Neural cell (in vitro differentiated cells): Measurements from ENCODE around the gene SERPINB6. TPM values are rescaled to one million over a fixed set of nuclear protein-coding genes. Genes with fewer than 3 reads are reported as not detected.
"Not testable (repeated sequence)": the region's sequence is repeated elsewhere in the genome, so short reads cannot be mapped to it uniquely, and the experiment has no call there.

Source experiments
- H2AFZ ChIP-seq: fragments of 200-600, 300-800 bp; sonication (generic), shearing (Covaris generic); 2 replicates; pipeline ENCODE4 v1.6.0; 2014; ENCODE audit warnings: low read depth, mild to moderate bottlenecking, antibody characterized with exemption, low read length, moderate library complexity
- H3F3A ChIP-seq: fragments of 200-600 bp; shearing (Covaris generic); 2 replicates; pipeline ENCODE4 v1.6.1; 2016; ENCODE audit warnings: mild to moderate bottlenecking, moderate library complexity, mixed read lengths, antibody characterized with exemption, low read length; ENCODE audit not compliant: insufficient read depth, poor library complexity, severe bottlenecking
- H3K27ac ChIP-seq: fragments of 200-600, 300-800 bp; sonication (generic), shearing (Covaris generic); 2 replicates; pipeline ENCODE4 v1.5.1; 2014; ENCODE audit warnings: mild to moderate bottlenecking, low read length, moderate library complexity
- H3K27me3 ChIP-seq: fragments of 300-800, 200-600 bp; sonication (generic), shearing (Covaris generic); 2 replicates; pipeline ENCODE4 v1.6.0; 2014; ENCODE audit warnings: mild to moderate bottlenecking, low read depth, low read length, moderate library complexity; ENCODE audit not compliant: insufficient read depth
- H3K36me3 ChIP-seq: fragments of 300-800, 200-600 bp; sonication (generic), shearing (Covaris generic); 2 replicates; pipeline ENCODE4 v1.5.1; 2014; ENCODE audit warnings: mild to moderate bottlenecking, antibody characterized with exemption, low read length, moderate library complexity; ENCODE audit not compliant: insufficient read depth
- H3K4me2 ChIP-seq: fragments of 300-800, 200-600 bp; sonication (generic), shearing (Covaris generic); 2 replicates; pipeline ENCODE4 v1.6.0; 2014; ENCODE audit warnings: mild to moderate bottlenecking, low read length
- H3K4me3 ChIP-seq: fragments of 300-800, 200-600 bp; sonication (generic), shearing (Covaris generic); 2 replicates; pipeline ENCODE4 v1.5.1; 2014; ENCODE audit warnings: mild to moderate bottlenecking, low read length, moderate library complexity
- H3K79me2 ChIP-seq: fragments of 200-600 bp; shearing (Covaris generic); replicated peaks from 2 replicates; pipeline ENCODE4 v1.6.0; 2014; ENCODE audit warnings: mild to moderate bottlenecking, low read length, moderate library complexity; ENCODE audit not compliant: insufficient read depth
- H3K9ac ChIP-seq: fragments of 300-800, 200-600 bp; sonication (generic), shearing (Covaris generic); 2 replicates; pipeline ENCODE4 v1.6.1; 2016; ENCODE audit warnings: mild to moderate bottlenecking, low read length, mixed read lengths
- H3K9me2 ChIP-seq: fragments of 200-600 bp; shearing (Covaris generic); 2 replicates; pipeline ENCODE4 v1.6.1; 2016; ENCODE audit warnings: mild to moderate bottlenecking, low read length, mixed read lengths; ENCODE audit not compliant: insufficient read depth
- H3K9me3 ChIP-seq: fragments of 200-600, 300-800 bp; sonication (generic), shearing (Covaris generic); 2 replicates; pipeline ENCODE4 v1.6.1; 2016; ENCODE audit warnings: mild to moderate bottlenecking, mixed run types, low read length, moderate library complexity, mixed read lengths
- H4K20me1 ChIP-seq: fragments of 200-600 bp; shearing (Covaris generic); 2 replicates; pipeline ENCODE4 v1.6.1; 2016; ENCODE audit warnings: mild to moderate bottlenecking, mixed run types; ENCODE audit not compliant: insufficient read depth
- EP300 ChIP-seq: fragments of 450-650 bp; conservative IDR thresholded peaks from 2 replicates; pipeline ENCODE4 v1.6.1; 2014; ENCODE audit warnings: antibody characterized with exemption, mild to moderate bottlenecking, moderate library complexity; ENCODE audit not compliant: poor library complexity, severe bottlenecking
- EZH2 ChIP-seq: fragments of 200-600, 300-800 bp; shearing (Covaris generic), sonication (generic); IDR thresholded peaks from 2 replicates; pipeline ENCODE4 v1.6.1; 2014; ENCODE audit warnings: antibody characterized with exemption, low read length, borderline replicate concordance, mild to moderate bottlenecking; ENCODE audit not compliant: insufficient read depth, poor library complexity, severe bottlenecking
- POLR2AphosphoS5 ChIP-seq: IDR thresholded peaks from 2 replicates; pipeline ENCODE4 v1.6.1; 2012
- TAF1 ChIP-seq: IDR thresholded peaks from 2 replicates; pipeline ENCODE4 v1.6.1; 2012; ENCODE audit warnings: low read depth
- polyA plus RNA-seq: library from polyadenylated mRNA; depleted of rRNA; stranded (reverse); fragments of >200 nt; gene quantifications from 2 replicates; pipeline ENCODE4 v1.2.3, GENCODE V29; 2014
- TF ChIP-seq, protein P1 (sequence below): IDR thresholded peaks from 2 replicates; pipeline ENCODE4 v1.6.1; 2012; ENCODE audit warnings: borderline replicate concordance
- TF ChIP-seq, protein P2 (sequence below): fragments of 450-650 bp; IDR thresholded peaks from 2 replicates; pipeline ENCODE4 v1.5.1; 2014; ENCODE audit warnings: antibody characterized with exemption, mild to moderate bottlenecking, moderate library complexity; ENCODE audit not compliant: poor library complexity, severe bottlenecking

SERPINB6 gene
- polyA plus RNA-seq, 1 donor from 2014 or later: 2.3 TPM

GRCh38 chr6:3005874-3006273, 34.5 kb upstream of the SERPINB6 start:
- Histone ChIP-seq H3K27me3 (no peaks in the 10 kb centered on the region), H3K4me2 (no peak overlapping the region), H3K27ac (no peak overlapping the region), H3K9me3 (no peaks in the 10 kb centered on the region), H2AFZ (no peak overlapping the region), H3F3A (no peaks in the 10 kb centered on the region), H3K79me2 (no peaks in the 10 kb centered on the region), H3K9ac (no peak overlapping the region), H4K20me1 (no peaks in the 10 kb centered on the region), H3K9me2 (no peaks in the 10 kb centered on the region), H3K4me3 (no peak overlapping the region), H3K36me3 (no peaks in the 10 kb centered on the region)
- TF ChIP-seq, protein P1, sequence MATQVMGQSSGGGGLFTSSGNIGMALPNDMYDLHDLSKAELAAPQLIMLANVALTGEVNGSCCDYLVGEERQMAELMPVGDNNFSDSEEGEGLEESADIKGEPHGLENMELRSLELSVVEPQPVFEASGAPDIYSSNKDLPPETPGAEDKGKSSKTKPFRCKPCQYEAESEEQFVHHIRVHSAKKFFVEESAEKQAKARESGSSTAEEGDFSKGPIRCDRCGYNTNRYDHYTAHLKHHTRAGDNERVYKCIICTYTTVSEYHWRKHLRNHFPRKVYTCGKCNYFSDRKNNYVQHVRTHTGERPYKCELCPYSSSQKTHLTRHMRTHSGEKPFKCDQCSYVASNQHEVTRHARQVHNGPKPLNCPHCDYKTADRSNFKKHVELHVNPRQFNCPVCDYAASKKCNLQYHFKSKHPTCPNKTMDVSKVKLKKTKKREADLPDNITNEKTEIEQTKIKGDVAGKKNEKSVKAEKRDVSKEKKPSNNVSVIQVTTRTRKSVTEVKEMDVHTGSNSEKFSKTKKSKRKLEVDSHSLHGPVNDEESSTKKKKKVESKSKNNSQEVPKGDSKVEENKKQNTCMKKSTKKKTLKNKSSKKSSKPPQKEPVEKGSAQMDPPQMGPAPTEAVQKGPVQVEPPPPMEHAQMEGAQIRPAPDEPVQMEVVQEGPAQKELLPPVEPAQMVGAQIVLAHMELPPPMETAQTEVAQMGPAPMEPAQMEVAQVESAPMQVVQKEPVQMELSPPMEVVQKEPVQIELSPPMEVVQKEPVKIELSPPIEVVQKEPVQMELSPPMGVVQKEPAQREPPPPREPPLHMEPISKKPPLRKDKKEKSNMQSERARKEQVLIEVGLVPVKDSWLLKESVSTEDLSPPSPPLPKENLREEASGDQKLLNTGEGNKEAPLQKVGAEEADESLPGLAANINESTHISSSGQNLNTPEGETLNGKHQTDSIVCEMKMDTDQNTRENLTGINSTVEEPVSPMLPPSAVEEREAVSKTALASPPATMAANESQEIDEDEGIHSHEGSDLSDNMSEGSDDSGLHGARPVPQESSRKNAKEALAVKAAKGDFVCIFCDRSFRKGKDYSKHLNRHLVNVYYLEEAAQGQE: no peak
- TF ChIP-seq TAF1 (no peak), EZH2 (no peak)
- TF ChIP-seq, protein P2, sequence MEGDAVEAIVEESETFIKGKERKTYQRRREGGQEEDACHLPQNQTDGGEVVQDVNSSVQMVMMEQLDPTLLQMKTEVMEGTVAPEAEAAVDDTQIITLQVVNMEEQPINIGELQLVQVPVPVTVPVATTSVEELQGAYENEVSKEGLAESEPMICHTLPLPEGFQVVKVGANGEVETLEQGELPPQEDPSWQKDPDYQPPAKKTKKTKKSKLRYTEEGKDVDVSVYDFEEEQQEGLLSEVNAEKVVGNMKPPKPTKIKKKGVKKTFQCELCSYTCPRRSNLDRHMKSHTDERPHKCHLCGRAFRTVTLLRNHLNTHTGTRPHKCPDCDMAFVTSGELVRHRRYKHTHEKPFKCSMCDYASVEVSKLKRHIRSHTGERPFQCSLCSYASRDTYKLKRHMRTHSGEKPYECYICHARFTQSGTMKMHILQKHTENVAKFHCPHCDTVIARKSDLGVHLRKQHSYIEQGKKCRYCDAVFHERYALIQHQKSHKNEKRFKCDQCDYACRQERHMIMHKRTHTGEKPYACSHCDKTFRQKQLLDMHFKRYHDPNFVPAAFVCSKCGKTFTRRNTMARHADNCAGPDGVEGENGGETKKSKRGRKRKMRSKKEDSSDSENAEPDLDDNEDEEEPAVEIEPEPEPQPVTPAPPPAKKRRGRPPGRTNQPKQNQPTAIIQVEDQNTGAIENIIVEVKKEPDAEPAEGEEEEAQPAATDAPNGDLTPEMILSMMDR: no peak

DNA sequence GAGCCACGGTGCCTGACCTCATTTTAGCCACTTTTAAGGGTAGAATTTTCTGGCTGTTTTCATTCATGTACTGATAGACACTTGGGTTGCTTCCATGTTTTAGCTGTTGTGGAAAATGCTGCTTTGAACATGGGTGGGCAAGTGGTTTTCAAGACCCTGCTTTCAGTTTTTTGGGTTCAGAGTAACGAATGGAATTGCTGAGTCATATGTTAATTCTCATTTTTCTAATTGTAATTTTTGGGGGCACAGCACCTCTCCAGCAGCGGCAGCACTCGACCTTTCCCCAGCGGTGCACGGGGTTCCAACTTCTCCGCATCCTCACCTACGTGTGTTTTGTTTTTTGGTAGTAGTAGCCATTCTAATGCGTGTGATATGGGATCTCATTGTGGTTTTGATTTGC, 33.7 kb upstream of the SERPINB6 start:
- TF ChIP-seq, protein P2: no peak
- TF ChIP-seq POLR2AphosphoS5 (no peak), EP300 (no peak), EZH2 (no peak)
- TF ChIP-seq, protein P1: no peak
- no peak overlapping the region for H3K4me3 ChIP-seq

DNA sequence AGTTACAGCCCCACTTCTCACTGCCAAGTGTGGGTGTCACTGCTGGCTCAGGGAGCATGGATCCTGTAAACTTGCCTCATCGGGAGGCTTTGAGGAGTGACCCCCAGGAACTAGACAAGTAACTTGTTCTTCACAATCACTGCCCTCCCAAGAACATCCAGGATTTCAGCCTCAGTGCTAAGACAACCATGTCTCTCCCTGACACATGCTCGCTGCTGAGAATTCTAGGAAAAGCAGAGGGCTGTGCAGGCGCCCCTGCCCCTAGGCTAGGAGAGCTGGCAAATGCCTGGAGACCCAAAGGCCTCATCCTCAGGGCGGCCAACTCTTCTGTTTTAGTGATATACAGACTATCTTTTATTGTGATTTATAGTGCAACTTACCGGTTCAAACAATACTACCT, 31.9 kb upstream of the SERPINB6 start:
- H3K27me3 ChIP-seq, H2AFZ ChIP-seq, H4K20me1 ChIP-seq, H3F3A ChIP-seq, H3K9me2 ChIP-seq, H3K79me2 ChIP-seq, H3K9ac ChIP-seq, H3K4me3 ChIP-seq, H3K36me3 ChIP-seq, H3K27ac ChIP-seq, H3K9me3 ChIP-seq, H3K4me2 ChIP-seq: not testable (repeated sequence)

More for the DNA sequence above, 33.7 kb upstream of the SERPINB6 start:
- Histone ChIP-seq H3K27ac (no peak overlapping the region), H3K9ac (no peak overlapping the region), H2AFZ (no peak overlapping the region), H3K27me3 (no peaks in the 10 kb centered on the region), H3K4me2 (no peak overlapping the region), H3K9me3 (no peaks in the 10 kb centered on the region), H3K36me3 (no peaks in the 10 kb centered on the region), H3F3A (no peaks in the 10 kb centered on the region), H4K20me1 (no peaks in the 10 kb centered on the region), H3K79me2 (no peaks in the 10 kb centered on the region), H3K9me2 (no peaks in the 10 kb centered on the region)
